DMS153 treated with DMSO at 0.1 percent for 48 hours (cell line): Measurements from ENCODE around the gene CCDC47.
"Not testable (repeated sequence)": the region's sequence is repeated elsewhere in the genome, so short reads cannot be mapped to it uniquely, and the experiment has no call there.

Source experiments
- DNase-seq: peaks from one replicate; lab custom pipeline; 2025; ENCODE audit not compliant: unreplicated experiment; lab: John Stamatoyannopoulos, UW

Gene CCDC47

GRCh38 chr17:63773272-63774140, at the start of gene CCDC47:
Gene CCDC47 (minus strand): TSS chr17:63773597. CDS start chr17:63766175, 7,422 bp downstream.
- peak; percentile 96 for DNase-seq

- DNase-seq, result no peak
Measured at GRCh38 chr17:63822537-63822936, 49.1 kb upstream of the CCDC47 start.

GRCh38 chr17:63821804-63822203, 48.4 kb upstream of the CCDC47 start:
- no peak for DNase-seq

GRCh38 chr17:63820963-63821561, 47.7 kb upstream of the CCDC47 start:
- no peak for DNase-seq

GRCh38 chr17:63819585-63820537, 46.5 kb upstream of the CCDC47 start:
- DNase-seq, result no peak

- no peak for DNase-seq
Measured at GRCh38 chr17:63819131-63819530, 45.7 kb upstream of the CCDC47 start.

GRCh38 chr17:63817736-63818385, 44.5 kb upstream of the CCDC47 start:
- DNase-seq, result no peak

- no peak for DNase-seq
Measured at GRCh38 chr17:63816669-63817068, 43.3 kb upstream of the CCDC47 start.

GRCh38 chr17:63816123-63816522, 42.7 kb upstream of the CCDC47 start:
- DNase-seq, result no peak

GRCh38 chr17:63809970-63810369, 36.6 kb upstream of the CCDC47 start:
- no peak for DNase-seq

- DNase-seq, result no peak
Measured at GRCh38 chr17:63805591-63805990, 32.2 kb upstream of the CCDC47 start.

- no peak for DNase-seq
Measured at GRCh38 chr17:63804328-63804727, 30.9 kb upstream of the CCDC47 start.

- DNase-seq, result no peak
Measured at GRCh38 chr17:63800783-63801182, 27.4 kb upstream of the CCDC47 start.

- DNase-seq, result no peak
Measured at GRCh38 chr17:63798572-63799106, 25.2 kb upstream of the CCDC47 start.

GRCh38 chr17:63796375-63796774, 23.0 kb upstream of the CCDC47 start:
- DNase-seq, result not testable (repeated sequence)

- DNase-seq, result no peak
Measured at GRCh38 chr17:63792055-63792729, 18.8 kb upstream of the CCDC47 start.

GRCh38 chr17:63790057-63790456, 16.7 kb upstream of the CCDC47 start:
- DNase-seq, result no peak

GRCh38 chr17:63786971-63787711, 13.7 kb upstream of the CCDC47 start:
- no peak for DNase-seq

- no peak for DNase-seq
Measured at GRCh38 chr17:63786117-63786516, 12.7 kb upstream of the CCDC47 start.
